Epithelial cell of proximal tubule (primary cell): ENCODE results near the gene GRK6. TPM values are rescaled to one million over a fixed set of nuclear protein-coding genes. Genes with fewer than 3 reads are reported as not detected.
"Not testable (repeated sequence)": the region's sequence is repeated elsewhere in the genome, so short reads cannot be mapped to it uniquely, and the experiment has no call there.

Source experiments
- DNase-seq: peaks from one replicate; pipeline ENCODE4 v3.0.0-alpha.2; 2011; ENCODE audit warnings: low read depth
- H3K4me3 ChIP-seq: 2 replicates; pipeline ENCODE4 v1.5.1; 2011; ENCODE audit warnings: low read depth, mild to moderate bottlenecking, low read length
- CTCF ChIP-seq: conservative IDR thresholded peaks from 2 replicates; pipeline ENCODE4 v1.5.1; 2012; ENCODE audit warnings: low read depth, mild to moderate bottlenecking, low read length
- total RNA-seq: library from RNA; depleted of rRNA; stranded (reverse); fragments of >200 nt; gene quantifications from 2 replicates; pipeline ENCODE4 v1.2.3, GENCODE V29; 2015

Gene GRK6
- total RNA-seq, 1 donor from 2014 or later = 95.8 TPM

- no peak for DNase-seq
- H3K4me3 ChIP-seq = no peak overlapping the region
- no peak for TF ChIP-seq CTCF
Observed at GRCh38 chr5:177478711-177479646, 52.5 kb downstream of the GRK6 start.

- DNase-seq = no peak
- no peak for TF ChIP-seq CTCF
- H3K4me3 ChIP-seq = no peak overlapping the region
Observed at GRCh38 chr5:177479774-177480173, 53.3 kb downstream of the GRK6 start.

- no peak overlapping the region for H3K4me3 ChIP-seq
- DNase-seq = no peak
- no peak for TF ChIP-seq CTCF
Observed at GRCh38 chr5:177482359-177482795, 55.9 kb downstream of the GRK6 start.

GRCh38 chr5:177483042-177483441 is 56.6 kb downstream of the GRK6 start:
- DNase-seq = no peak
- no peak for TF ChIP-seq CTCF
- H3K4me3 ChIP-seq = no peak overlapping the region

GRCh38 chr5:177483994-177484901 is 57.8 kb downstream of the GRK6 start:
- H3K4me3 ChIP-seq = no peak overlapping the region
- no peak for TF ChIP-seq CTCF

GRCh38 chr5:177484902-177485549 is 58.5 kb downstream of the GRK6 start:
- TF ChIP-seq CTCF = no peak
- DNase-seq = no peak

More at GRCh38 chr5:177483994-177484901, 57.8 kb downstream of the GRK6 start:
- DNase-seq = no peak

GRCh38 chr5:177485753-177486152 is 59.3 kb downstream of the GRK6 start:
- not testable (repeated sequence) for DNase-seq, H3K4me3 ChIP-seq

More at GRCh38 chr5:177484902-177485549, 58.5 kb downstream of the GRK6 start:
- H3K4me3 ChIP-seq = no peak overlapping the region
